GM19238 (cell line): ENCODE data around the gene C4orf17.

ENCODE experiments used
- DNase-seq: peaks from one replicate; pipeline ENCODE4 v3.0.0; 2011; ENCODE audit warnings: low spot score; ENCODE audit not compliant: insufficient read length

The C4orf17 gene

DNA sequence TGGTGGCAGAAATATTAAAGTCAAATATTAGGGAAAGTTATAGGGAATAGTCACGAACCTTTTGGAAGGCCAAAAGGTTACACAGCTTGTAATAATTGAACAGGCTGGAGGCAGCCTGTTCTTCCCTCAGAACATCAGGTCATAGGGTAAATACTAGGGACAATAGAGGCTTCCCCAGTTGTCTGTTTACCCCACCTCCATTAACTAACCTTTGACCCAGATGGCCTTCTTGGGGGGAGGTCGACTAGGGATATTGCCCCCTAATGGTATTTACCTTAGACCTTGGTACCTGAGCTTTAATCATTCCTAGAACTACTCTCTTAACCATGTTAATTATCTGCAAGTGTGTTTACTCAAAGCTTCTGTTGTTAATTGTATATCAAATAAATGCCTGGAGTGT, 26.0 kb downstream of the C4orf17 start:
- no peak for DNase-seq

- DNase-seq = no peak
Observed at GRCh38 chr4:99537674-99538073, 26.9 kb downstream of the C4orf17 start.

GRCh38 chr4:99540277-99540939, 29.6 kb downstream of the C4orf17 start:
- DNase-seq = no peak

DNA sequence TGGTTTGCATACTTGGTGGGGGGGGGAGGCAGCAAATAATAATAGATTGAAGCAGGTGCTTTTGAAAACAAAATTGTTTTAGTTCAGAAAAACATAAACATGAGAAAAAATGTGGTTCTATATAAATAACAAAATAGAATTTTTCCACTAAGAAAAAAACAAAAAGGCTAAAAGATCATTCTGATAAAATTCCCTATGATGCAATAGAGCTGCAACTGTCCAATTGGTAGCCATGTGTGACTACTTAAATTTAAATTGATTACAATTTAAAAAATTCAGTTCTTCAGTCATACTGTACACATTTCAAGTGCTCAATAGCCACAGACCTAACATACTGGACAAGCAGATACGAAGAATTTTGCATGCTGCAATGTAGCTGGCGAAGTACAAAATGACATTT, 42.1 kb downstream of the C4orf17 start:
- DNase-seq = no peak

- DNase-seq = peak; percentile 70
Observed at GRCh38 chr4:99563310-99564186, 52.7 kb downstream of the C4orf17 start, which contains the start of gene TRMT10A. TRMT10A (minus strand) TSS chr4:99564039; CDS start chr4:99559338, 4,701 bp downstream.

DNA sequence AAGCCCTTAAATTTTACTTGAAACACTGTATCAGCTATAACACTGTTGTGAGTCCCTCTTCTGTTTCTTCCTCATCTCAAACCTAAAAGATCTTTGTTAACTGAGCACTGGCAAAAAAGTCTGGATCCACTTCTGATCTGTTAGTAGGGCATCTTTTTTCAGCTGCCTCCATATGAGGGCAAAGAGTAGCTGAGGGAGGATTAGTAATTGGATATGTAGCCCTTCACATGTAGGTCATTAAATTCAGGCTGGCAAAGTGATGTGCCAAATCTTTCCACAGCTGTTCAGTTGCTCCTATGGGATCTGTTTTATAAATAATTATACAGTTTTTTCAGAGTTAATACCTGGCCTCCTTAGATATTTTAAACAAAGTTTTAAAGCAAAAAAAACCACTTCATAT, 54.1 kb downstream of the C4orf17 start:
- DNase-seq = no peak

- DNase-seq = no peak
Observed at GRCh38 chr4:99571883-99572282, 61.1 kb downstream of the C4orf17 start.

DNA sequence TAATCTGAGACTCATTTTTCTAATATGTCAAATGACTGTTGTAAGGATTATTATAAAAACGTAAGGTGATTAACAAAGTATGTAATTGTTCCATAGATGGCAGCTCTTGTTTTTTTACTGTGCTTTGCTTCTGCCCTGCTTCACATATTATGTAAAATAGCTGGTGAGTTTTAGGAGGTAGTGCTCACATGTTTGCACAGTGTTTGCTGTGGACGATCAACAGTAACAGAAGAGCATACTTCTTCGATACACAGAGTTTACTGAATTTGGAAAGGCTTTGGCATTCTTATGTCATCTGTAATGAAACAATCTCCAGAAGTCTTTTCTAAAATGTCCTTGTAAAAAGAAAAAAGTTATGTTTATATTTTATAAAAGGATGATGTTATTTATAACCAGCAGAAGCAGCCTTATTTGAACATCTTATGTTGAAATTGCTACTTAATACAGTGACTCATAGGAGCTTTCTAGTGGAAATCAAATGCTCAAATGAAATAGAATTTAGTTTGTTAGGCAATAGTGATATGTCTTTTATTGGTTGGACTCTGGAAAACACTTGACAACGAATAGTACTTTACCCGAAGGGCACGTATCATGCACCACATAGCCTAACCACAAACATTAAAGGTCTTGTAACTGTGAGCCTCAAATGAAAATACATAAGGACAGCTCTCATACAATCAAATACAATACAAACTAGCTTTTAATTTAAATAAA, 61.9 kb downstream of the C4orf17 start:
- no peak for DNase-seq

GRCh38 chr4:99573735-99574368, 63.0 kb downstream of the C4orf17 start:
- DNase-seq = no peak

- no peak for DNase-seq
Observed at GRCh38 chr4:99574530-99575324, 63.9 kb downstream of the C4orf17 start, which contains the start of gene MTTP. MTTP (plus strand) TSS chr4:99574824; CDS start chr4:99574910, 86 bp downstream.

DNA sequence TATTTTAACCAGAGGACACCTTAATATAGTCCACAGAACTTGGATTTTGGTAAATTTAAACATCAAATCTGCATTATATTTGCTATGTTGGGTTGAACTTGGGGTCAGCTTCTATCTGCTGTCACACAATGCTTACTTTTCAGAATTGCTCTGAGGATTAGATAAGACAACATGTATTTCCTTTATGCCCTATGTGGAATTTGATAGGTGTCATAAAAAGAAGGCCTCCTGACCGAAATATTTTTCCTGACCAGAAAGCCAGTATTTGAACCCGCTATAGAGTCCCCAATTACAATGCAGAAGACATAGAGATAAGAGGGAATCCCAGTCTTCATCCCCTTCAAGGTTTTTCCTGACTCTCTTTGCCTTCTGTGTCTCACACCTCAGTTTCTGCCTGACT, 67.9 kb downstream of the C4orf17 start:
- no peak for DNase-seq

GRCh38 chr4:99585516-99585915, 74.7 kb downstream of the C4orf17 start:
- DNase-seq = no peak

GRCh38 chr4:99586322-99586721, 75.5 kb downstream of the C4orf17 start:
- DNase-seq = no peak

- DNase-seq = no peak
Observed at GRCh38 chr4:99586797-99587196, 76.0 kb downstream of the C4orf17 start.

DNA sequence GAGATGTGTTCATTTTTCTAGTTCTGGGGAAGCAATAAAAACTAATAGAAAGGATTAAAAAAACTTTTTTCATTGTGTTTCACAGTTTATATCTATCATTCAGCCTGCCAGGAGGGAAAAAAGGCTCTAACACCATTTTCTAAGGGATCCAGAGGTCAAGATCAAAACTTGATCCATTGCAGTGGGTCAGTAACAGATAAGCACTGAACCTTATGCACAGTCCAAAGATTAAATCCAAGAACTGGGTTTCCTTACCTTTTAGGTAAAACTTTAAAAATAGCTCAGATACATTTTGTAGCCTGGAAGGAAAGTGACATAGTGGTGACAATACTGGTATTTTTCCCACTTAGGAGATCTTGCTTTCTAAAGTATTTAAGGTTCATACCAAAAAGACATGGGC, 76.5 kb downstream of the C4orf17 start:
- DNase-seq = no peak

GRCh38 chr4:99587803-99588202, 77.0 kb downstream of the C4orf17 start:
- DNase-seq = no peak

- no peak for DNase-seq
Observed at GRCh38 chr4:99591757-99592156, 80.9 kb downstream of the C4orf17 start.
